22Rv1 (cell line): ENCODE measurements around the gene ST8SIA6.
A peak's percentile ranks its signal among the peaks of the same experiment; 100 is the strongest.
"Not testable (repeated sequence)": the region's sequence is repeated elsewhere in the genome, so short reads cannot be mapped to it uniquely, and the experiment has no call there.

ENCODE experiments used
- H3K27ac ChIP-seq: fragments of 450-650 bp; 2 replicates; pipeline ENCODE4 v1.5.1; 2017
- ZFX ChIP-seq: fragments of 450-650 bp; IDR thresholded peaks from 2 replicates; pipeline ENCODE4 v1.6.1; 2017; ENCODE audit warnings: antibody characterized with exemption, borderline replicate concordance
- TF ChIP-seq, protein P1 (sequence below): fragments of 450-650 bp; IDR thresholded peaks from 2 replicates; pipeline ENCODE4 v1.5.1; 2017; ENCODE audit warnings: mild to moderate bottlenecking

Gene ST8SIA6

DNA sequence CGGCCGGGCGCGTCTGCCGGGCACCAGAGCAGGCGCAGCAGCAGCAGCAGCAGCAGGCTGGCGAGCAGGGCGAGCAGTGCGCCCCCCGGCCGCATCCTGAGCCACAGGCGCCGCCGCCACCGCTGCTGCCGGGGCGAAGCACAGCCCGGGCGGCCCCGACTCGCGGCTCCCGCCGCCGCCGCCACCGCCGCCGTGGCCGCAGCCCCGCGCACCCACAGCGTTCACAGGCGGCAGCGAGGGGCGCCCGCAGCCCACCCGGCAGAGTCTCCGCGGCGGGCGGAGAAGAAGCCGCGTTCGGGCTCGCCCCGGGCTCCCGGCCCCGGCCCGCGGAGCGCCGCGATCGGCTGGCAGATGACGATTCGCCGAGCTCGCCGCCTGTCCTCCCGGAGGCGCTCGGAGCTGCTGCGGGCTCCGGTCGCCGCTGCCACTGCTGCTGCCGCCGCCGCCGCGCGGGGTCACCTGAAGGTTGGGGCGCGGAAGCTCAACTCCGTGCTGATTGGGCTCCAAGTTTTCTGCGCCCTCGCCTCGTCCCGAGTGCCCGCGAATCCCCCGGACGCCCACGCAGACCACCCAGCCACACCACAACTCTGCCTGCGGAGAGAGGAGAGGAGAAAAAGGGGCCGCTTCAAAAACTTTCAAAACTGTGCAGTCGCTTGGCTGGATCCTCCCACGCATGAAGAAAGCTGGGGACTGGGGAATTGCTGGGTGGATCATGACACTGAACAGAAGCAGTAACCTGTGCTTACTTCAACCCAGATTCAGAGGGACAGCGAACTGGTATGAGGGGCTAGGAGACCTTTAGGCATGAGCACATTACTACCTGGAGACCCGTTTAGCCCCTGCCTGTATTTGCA, at the start of gene ST8SIA6:
Gene ST8SIA6 (minus strand): TSS at position 435 of the 854 bp plus-strand sequence. CDS start 340 bp downstream, at position 95.
- no peak within 1 kb of the TSS for H3K27ac ChIP-seq

DNA sequence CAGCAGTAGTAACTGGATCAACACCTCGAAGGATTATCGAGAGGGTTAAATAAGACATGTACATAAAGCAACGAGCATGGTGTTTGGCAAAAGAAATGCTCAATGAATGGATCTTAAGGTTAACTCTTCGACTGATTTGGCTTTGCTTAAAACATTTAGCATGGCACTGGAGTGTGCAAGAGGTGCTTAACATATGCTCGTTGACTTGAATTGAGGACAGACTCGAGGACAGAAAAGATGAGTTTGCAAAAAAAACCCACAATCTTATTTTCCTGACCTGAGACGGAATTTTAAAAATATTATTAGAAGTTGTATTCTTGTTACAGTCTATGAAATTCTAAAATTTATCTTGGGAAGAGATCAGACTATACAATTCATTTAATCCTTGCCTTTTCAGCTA, 49.4 kb upstream of the ST8SIA6 start:
- no peak for TF ChIP-seq ZFX
- TF ChIP-seq, protein P1, sequence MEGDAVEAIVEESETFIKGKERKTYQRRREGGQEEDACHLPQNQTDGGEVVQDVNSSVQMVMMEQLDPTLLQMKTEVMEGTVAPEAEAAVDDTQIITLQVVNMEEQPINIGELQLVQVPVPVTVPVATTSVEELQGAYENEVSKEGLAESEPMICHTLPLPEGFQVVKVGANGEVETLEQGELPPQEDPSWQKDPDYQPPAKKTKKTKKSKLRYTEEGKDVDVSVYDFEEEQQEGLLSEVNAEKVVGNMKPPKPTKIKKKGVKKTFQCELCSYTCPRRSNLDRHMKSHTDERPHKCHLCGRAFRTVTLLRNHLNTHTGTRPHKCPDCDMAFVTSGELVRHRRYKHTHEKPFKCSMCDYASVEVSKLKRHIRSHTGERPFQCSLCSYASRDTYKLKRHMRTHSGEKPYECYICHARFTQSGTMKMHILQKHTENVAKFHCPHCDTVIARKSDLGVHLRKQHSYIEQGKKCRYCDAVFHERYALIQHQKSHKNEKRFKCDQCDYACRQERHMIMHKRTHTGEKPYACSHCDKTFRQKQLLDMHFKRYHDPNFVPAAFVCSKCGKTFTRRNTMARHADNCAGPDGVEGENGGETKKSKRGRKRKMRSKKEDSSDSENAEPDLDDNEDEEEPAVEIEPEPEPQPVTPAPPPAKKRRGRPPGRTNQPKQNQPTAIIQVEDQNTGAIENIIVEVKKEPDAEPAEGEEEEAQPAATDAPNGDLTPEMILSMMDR: no peak
- H3K27ac ChIP-seq: no peak overlapping the region

More for the DNA sequence above, at the start of gene ST8SIA6:
- no peak for TF ChIP-seq ZFX
- TF ChIP-seq, protein P1: peak; percentile 24; the same call in 1 of the 2 replicates

GRCh38 chr10:17502814-17503213, 48.4 kb upstream of the ST8SIA6 start:
- TF ChIP-seq, protein P1: no peak
- no peak for TF ChIP-seq ZFX
- no peak overlapping the region for H3K27ac ChIP-seq

DNA sequence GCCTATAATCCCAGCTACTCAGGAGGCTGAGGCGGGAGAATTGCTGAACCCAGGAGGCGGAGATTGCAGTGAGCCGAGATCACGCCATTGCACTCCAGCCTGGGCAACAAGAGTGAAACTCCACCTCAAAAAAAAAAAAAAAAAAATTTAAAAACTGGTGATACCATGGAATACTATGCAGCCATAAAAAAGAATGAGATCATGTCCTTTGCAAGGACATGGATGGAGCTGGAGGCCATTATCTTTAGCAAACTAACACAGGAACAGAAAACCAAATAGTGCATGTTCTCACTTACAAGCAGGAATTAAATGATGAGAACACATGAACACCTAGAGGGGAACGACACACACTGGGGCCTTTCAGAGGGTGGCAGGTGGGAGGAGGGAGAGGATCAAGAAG, 44.6 kb upstream of the ST8SIA6 start:
- not testable (repeated sequence) for H3K27ac ChIP-seq

- no peak overlapping the region for H3K27ac ChIP-seq
- no peak for TF ChIP-seq ZFX
- TF ChIP-seq, protein P1: no peak
Measured at GRCh38 chr10:17497446-17498030, 43.1 kb upstream of the ST8SIA6 start.

DNA sequence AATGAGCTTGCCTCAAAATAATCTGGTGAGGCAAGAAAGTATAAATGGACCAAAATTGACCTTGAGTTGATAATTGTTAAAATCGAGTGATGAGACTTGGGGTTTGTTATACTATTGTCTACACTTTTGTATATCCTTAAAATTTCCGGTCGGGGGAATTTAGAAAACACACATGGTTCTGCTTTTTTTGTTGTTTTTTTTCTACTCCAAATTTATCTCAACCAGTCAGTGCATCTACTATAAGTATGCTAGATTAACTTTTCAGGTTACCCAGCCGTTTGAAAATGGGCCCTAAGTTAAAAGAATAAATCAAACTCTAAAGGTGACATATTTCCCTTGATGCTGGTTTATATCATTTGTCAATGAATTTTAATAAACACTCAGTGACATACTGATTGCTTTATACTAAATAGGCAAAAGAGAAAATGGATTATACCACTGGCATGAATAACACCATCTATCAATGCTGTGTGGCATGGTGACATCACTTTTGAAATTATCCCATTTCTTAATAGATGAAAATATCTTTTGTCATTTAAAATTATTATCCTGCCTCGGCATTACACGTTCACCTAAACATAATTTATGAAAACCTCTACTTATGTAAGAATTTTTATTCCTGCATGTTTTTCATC, 40.3 kb upstream of the ST8SIA6 start:
- H3K27ac ChIP-seq: no peak overlapping the region
- no peak for TF ChIP-seq ZFX
- TF ChIP-seq, protein P1: no peak

- no peak for TF ChIP-seq ZFX
Measured at GRCh38 chr10:17488848-17489247, 34.5 kb upstream of the ST8SIA6 start.

GRCh38 chr10:17483079-17483478, 28.7 kb upstream of the ST8SIA6 start:
- no peak overlapping the region for H3K27ac ChIP-seq
- TF ChIP-seq, protein P1: no peak

More at GRCh38 chr10:17488848-17489247, 34.5 kb upstream of the ST8SIA6 start:
- H3K27ac ChIP-seq: no peak overlapping the region
